ENCODE results near the gene NOL8.

The NOL8 gene

GRCh38 chr9:92298036-92298435 lies 27.1 kb downstream of the NOL8 start:
- TF ChIP-seq YY1 (IDR thresholded peaks at IDR 0.05; ENCODE audit: low read depth) (no peak), RAD21 (IDR thresholded peaks at IDR 0.05; ENCODE audit: low read depth) (no peak), EP300 (IDR thresholded peaks at IDR 0.05; ENCODE audit: borderline replicate concordance) (no peak), ZBTB7A (IDR thresholded peaks at IDR 0.05; ENCODE audit: low read depth) (no peak), FOXM1 (IDR thresholded peaks at IDR 0.05; ENCODE audit: borderline replicate concordance, low read depth) (no peak), MAX (IDR thresholded peaks at IDR 0.05) (no peak), CEBPB (IDR thresholded peaks at IDR 0.05) (no peak), REST (IDR thresholded peaks at IDR 0.05; ENCODE audit: low read depth) (no peak), NFIC (IDR thresholded peaks at IDR 0.05) (no peak), TEAD4 (IDR thresholded peaks at IDR 0.05) (no peak), EGR1 (IDR thresholded peaks at IDR 0.05) (no peak), USF1 (IDR thresholded peaks at IDR 0.05) (no peak)

GRCh38 chr9:92297611-92298010 lies 27.5 kb downstream of the NOL8 start:
- no peak for TF ChIP-seq RAD21 (IDR thresholded peaks at IDR 0.05; ENCODE audit: low read depth)
- no peak for TF ChIP-seq MAX (IDR thresholded peaks at IDR 0.05)
- no peak for TF ChIP-seq USF1 (IDR thresholded peaks at IDR 0.05)
- no peak for TF ChIP-seq NFIC (IDR thresholded peaks at IDR 0.05)
- no peak for TF ChIP-seq TEAD4 (IDR thresholded peaks at IDR 0.05)
- no peak for TF ChIP-seq CEBPB (IDR thresholded peaks at IDR 0.05)
- TF ChIP-seq EP300 (IDR thresholded peaks at IDR 0.05; ENCODE audit: borderline replicate concordance): no peak
- no peak for TF ChIP-seq TAF1 (IDR thresholded peaks at IDR 0.05; ENCODE audit: low read depth)
- no peak for TF ChIP-seq YY1 (IDR thresholded peaks at IDR 0.05; ENCODE audit: low read depth)
- TF ChIP-seq REST (IDR thresholded peaks at IDR 0.05; ENCODE audit: low read depth): no peak
- TF ChIP-seq FOXM1 (IDR thresholded peaks at IDR 0.05; ENCODE audit: borderline replicate concordance, low read depth): no peak
- no peak for TF ChIP-seq EGR1 (IDR thresholded peaks at IDR 0.05)
- TF ChIP-seq TCF12 (IDR thresholded peaks at IDR 0.05; ENCODE audit: low read depth): no peak
- TF ChIP-seq CREB1 (IDR thresholded peaks at IDR 0.05; ENCODE audit: low read depth): no peak
- no peak for TF ChIP-seq ZBTB7A (IDR thresholded peaks at IDR 0.05; ENCODE audit: low read depth)

GRCh38 chr9:92295827-92296258 lies 29.3 kb downstream of the NOL8 start:
- TF ChIP-seq ZBTB7A (IDR thresholded peaks at IDR 0.05; ENCODE audit: low read depth) (no peak), TCF12 (IDR thresholded peaks at IDR 0.05; ENCODE audit: low read depth) (no peak), EP300 (IDR thresholded peaks at IDR 0.05; ENCODE audit: borderline replicate concordance) (no peak)

- TF ChIP-seq RAD21 (IDR thresholded peaks at IDR 0.05; ENCODE audit: low read depth) (no peak), EP300 (IDR thresholded peaks at IDR 0.05; ENCODE audit: borderline replicate concordance) (no peak), TCF12 (IDR thresholded peaks at IDR 0.05; ENCODE audit: low read depth) (no peak), FOXM1 (IDR thresholded peaks at IDR 0.05; ENCODE audit: borderline replicate concordance, low read depth) (no peak), USF1 (IDR thresholded peaks at IDR 0.05) (no peak), TAF1 (IDR thresholded peaks at IDR 0.05; ENCODE audit: low read depth) (no peak), YY1 (IDR thresholded peaks at IDR 0.05; ENCODE audit: low read depth) (no peak), CREB1 (IDR thresholded peaks at IDR 0.05; ENCODE audit: low read depth) (no peak), REST (IDR thresholded peaks at IDR 0.05; ENCODE audit: low read depth) (no peak)
Observed at GRCh38 chr9:92295240-92295790, 29.8 kb downstream of the NOL8 start.

Data from Ishikawa (cell line).